ENCODE results near the gene ASXL2.

The ASXL2 gene

DNA sequence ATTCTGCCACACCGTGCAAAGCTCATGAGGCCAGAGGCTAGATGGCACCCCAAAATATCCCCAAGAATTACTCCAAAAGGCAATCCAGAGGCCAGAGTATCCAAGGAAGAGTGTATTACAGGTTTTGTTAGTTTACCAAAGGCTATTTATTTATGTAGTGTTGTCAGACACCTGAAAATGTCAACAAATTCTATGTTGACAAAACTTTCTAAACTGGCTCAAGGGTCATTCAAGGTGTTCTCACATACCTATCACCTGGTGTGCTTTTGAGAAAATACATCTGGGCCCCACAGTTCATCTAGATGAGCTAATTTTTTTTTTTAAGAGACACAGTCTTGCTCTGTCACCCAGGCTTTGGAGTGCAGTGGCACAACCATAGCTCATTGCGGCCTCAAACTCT is 192.5 kb downstream of the ASXL2 start:
- DNase-seq (ENCODE audit: low spot score): no peak

DNA sequence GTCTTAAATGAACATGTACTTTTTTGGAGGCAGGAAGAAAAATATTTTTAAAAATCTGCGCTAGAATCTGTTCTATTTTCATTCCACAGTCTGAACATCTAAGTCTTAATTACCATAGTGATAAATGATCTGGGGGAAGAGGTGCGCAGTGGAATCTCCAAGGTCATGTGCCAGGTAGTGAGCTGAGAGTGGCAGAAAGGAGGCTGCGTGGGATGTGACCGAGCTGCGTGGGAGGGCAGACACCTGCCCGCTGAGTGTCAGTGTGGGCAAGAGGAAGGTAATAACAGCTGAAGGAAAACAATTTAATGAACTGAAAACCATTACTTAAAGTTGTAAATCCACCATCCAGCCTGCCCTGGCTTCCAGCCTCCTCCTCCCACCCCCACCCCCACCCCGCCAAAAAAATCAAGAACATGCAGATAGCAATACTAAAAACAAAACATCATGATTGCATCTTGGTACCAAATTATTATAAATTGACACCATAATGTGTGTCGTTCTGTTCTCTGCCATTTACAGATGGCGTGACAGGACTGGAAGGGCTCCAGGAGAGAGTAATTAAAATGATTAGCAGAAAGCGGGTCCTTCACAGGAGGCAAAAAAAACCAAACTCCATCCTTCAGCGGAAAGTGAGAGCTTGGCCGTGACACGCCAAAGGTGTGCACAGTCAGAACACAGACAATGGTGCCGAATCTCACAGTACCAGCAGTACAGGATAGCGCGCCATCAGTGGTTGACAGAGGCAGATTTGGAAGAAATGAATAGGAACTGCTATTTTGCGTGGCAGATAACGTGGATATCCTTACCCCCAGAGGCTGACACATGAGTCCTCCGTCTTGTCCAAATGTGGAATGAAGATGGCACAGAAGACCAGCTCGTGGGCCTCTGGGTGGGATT is 193.5 kb downstream of the ASXL2 start:
- DNase-seq (ENCODE audit: low spot score): no peak

All from pons (tissue), 1 donor.